Activated CD4-positive, alpha-beta T cell treated with anti-CD3 and anti-CD28 coated beads, Interleukin-2, Interleukin-6, amounts not matched to agents 100 ng/mL and 50 ng/mL, durations not matched to agents 16 hours and 8 hours (primary cell): ENCODE results near the gene ASB13.
A peak's percentile ranks its signal among the peaks of the same experiment; 100 is the strongest.

Experiments used
- DNase-seq: peaks from one replicate; pipeline ENCODE4 v3.0.0-alpha.2; 2020

ASB13 gene

GRCh38 chr10:5645944-5646617 lies 20.3 kb downstream of the ASB13 start:
- no peak for DNase-seq

GRCh38 chr10:5645375-5645774 lies 21.0 kb downstream of the ASB13 start:
- no peak for DNase-seq

- DNase-seq, result no peak
These were observed 21.5 kb downstream of the ASB13 start for GRCh38 chr10:5644930-5645329.

GRCh38 chr10:5643346-5644067 lies 22.9 kb downstream of the ASB13 start:
- DNase-seq, result no peak

GRCh38 chr10:5641501-5641900 lies 24.9 kb downstream of the ASB13 start:
- no peak for DNase-seq

- no peak for DNase-seq
These were observed 25.9 kb downstream of the ASB13 start for GRCh38 chr10:5640501-5640900.

GRCh38 chr10:5640036-5640435 lies 26.4 kb downstream of the ASB13 start:
- no peak for DNase-seq

GRCh38 chr10:5639066-5639465 lies 27.3 kb downstream of the ASB13 start:
- no peak for DNase-seq

GRCh38 chr10:5638494-5638893 lies 27.9 kb downstream of the ASB13 start:
- DNase-seq, result no peak

- DNase-seq, result no peak
These were observed 31.5 kb downstream of the ASB13 start for GRCh38 chr10:5634918-5635317.

- DNase-seq, result no peak
These were observed 33.1 kb downstream of the ASB13 start for GRCh38 chr10:5633166-5633749.

GRCh38 chr10:5632446-5632845 lies 33.9 kb downstream of the ASB13 start:
- DNase-seq, result no peak

GRCh38 chr10:5631936-5632335 lies 34.5 kb downstream of the ASB13 start:
- DNase-seq, result no peak

- no peak for DNase-seq
These were observed 36.3 kb downstream of the ASB13 start for GRCh38 chr10:5630112-5630436.

- peak; percentile 92 for DNase-seq
These were observed 36.9 kb downstream of the ASB13 start for GRCh38 chr10:5629303-5630111.

GRCh38 chr10:5628451-5629302 lies 37.7 kb downstream of the ASB13 start:
- peak; percentile 71 for DNase-seq

GRCh38 chr10:5627486-5628044 lies 38.8 kb downstream of the ASB13 start:
- no peak for DNase-seq

- DNase-seq, result peak; percentile 73
These were observed 40.2 kb downstream of the ASB13 start for GRCh38 chr10:5625992-5626777.

- no peak for DNase-seq
These were observed 41.7 kb downstream of the ASB13 start for GRCh38 chr10:5624701-5625100.

GRCh38 chr10:5623081-5623748 lies 43.2 kb downstream of the ASB13 start:
- DNase-seq, result peak; percentile 90
